Cardiac fibroblast (primary cell): ENCODE data around the gene MORC1.

Experiments used
- DNase-seq, 2 donors: peaks; one replicate each; pipeline versions ENCODE4 v3.0.0 to v3.0.0-alpha.2; 2010; ENCODE audit warnings: low read depth in 2 of 2
- H3K4me3 ChIP-seq, 2 donors: replicated peaks in 1 of 2; 1 replicate in 1 of 2; 2 replicates in 1 of 2; pipeline ENCODE4 v1.5.1; 2011; ENCODE audit warnings: low read depth in 2 of 2, low read length in 2 of 2, mild to moderate bottlenecking in 2 of 2, moderate library complexity in 1 of 2
- TF ChIP-seq, protein P1 (sequence below): IDR thresholded peaks from one replicate; pipeline ENCODE4 v1.5.1; 2011; ENCODE audit warnings: low read depth, mild to moderate bottlenecking, low read length, inconsistent platforms

MORC1 gene

DNA sequence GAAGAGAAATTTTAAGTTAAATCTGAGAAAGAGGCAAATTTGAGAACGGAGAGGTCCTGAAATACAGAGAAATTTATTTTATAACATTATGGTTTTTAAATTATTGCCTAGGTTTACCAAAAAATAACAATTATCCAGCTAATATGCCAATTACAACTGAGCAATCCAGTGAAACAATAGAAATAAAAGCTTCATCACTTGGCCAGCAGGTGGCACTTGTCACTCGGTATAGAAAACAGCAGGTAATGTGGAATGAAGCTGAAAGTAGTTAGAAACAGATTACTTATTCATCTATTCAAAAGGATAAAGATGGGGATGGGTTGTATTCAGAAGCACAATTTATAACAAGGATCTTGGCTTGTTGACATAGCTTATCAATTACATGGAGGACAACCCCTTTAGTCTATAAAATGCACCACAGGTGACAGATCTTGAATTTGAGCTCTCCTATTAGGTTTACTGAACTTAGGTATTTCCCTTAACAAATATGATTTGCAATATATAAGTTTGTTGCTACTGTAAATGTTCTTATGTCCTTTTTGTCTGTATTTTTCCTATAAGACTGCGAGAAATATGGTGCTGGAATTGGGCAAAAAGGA, 94.2 kb downstream of the MORC1 start:
- no peak overlapping the region for H3K4me3 ChIP-seq
- TF ChIP-seq, protein P1, sequence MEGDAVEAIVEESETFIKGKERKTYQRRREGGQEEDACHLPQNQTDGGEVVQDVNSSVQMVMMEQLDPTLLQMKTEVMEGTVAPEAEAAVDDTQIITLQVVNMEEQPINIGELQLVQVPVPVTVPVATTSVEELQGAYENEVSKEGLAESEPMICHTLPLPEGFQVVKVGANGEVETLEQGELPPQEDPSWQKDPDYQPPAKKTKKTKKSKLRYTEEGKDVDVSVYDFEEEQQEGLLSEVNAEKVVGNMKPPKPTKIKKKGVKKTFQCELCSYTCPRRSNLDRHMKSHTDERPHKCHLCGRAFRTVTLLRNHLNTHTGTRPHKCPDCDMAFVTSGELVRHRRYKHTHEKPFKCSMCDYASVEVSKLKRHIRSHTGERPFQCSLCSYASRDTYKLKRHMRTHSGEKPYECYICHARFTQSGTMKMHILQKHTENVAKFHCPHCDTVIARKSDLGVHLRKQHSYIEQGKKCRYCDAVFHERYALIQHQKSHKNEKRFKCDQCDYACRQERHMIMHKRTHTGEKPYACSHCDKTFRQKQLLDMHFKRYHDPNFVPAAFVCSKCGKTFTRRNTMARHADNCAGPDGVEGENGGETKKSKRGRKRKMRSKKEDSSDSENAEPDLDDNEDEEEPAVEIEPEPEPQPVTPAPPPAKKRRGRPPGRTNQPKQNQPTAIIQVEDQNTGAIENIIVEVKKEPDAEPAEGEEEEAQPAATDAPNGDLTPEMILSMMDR: peak; percentile 66

DNA sequence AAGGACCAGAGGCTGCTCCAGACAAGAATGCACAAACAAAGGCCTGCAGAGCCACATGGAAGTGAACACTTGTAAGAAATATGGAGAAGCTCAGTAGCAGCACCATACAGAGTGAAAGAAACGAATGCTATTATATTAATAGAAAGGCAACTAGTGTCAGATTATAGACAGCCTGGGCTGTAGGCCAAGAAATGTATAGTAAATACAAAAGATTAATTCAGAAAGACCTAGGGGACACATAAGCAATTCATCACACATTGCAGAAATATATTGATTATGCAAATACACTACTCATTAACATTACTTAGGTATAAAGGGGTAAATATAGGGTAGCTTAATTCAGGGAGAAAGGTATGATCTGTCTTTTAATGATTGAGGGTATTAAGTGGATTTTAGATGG, 94.8 kb downstream of the MORC1 start:
- no peak overlapping the region for H3K4me3 ChIP-seq
- DNase-seq: no peak
- TF ChIP-seq, protein P1: no peak

More for the DNA sequence above, 94.2 kb downstream of the MORC1 start:
- peak; percentile 61 to 64 for DNase-seq

DNA sequence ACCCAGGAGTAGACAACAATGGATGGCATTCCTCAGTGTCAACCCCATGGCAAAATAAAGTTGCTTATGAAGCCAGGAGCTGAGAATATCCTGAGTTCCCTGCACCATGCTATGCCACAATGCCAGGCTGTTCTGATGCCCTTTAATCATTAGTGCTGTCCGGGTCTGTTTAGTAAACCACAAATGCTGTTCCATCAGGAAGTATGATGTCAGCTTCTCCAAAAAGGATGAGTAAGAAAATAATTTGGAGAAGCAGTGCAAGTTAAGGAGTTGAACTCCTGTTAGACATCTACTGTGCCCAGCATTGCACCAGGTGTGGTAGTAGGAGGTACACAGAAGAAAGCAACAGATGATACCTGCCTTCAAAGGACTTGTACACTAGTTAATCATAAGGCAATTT, 96.4 kb downstream of the MORC1 start:
- TF ChIP-seq, protein P1: no peak
- H3K4me3 ChIP-seq: no peak overlapping the region
- DNase-seq: no peak

DNA sequence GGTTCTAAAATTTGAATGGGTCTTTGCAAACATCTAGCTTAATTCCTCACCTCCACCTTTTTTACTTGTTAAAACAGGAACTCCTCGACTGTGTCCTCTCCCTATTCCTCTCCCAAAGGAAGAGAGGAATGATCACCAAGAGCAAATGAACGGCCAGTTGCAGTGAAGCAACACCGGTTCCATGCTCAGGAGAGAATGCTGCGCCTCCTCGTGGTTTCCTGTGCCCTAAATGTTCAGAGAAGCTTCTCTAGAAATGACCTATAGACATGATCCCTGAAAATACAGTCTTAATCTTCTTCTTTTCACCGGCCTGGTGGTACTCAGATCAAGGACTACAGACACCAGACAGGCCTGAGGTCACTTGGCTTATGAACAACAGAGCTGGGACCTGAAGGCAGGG, 99.1 kb downstream of the MORC1 start:
- TF ChIP-seq, protein P1: no peak

DNA sequence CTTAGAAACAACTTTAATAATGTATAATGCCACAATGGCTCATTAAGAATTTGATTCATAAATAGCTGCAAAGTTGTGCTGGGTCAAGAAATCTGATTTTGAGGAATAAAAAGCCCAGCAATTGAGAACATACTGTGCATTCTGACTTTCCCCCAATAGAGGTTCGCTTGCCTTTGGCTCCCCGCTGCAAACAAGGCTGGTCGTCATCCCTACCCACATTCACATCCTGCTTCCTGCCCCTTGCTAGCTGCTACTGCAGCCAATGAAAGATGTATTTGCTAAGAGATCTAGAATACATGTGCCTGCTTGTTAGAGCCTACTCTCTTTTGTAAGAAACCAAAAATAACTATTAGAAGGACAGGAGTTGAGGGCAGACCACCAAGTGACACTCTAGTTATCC, 112.5 kb downstream of the MORC1 start:
- H3K4me3 ChIP-seq: no peak overlapping the region
- no peak for DNase-seq
- TF ChIP-seq, protein P1: no peak

More for the DNA sequence above, 99.1 kb downstream of the MORC1 start:
- H3K4me3 ChIP-seq: no peak overlapping the region
- DNase-seq: peak in 1 of 2 donors; percentile 2

DNA sequence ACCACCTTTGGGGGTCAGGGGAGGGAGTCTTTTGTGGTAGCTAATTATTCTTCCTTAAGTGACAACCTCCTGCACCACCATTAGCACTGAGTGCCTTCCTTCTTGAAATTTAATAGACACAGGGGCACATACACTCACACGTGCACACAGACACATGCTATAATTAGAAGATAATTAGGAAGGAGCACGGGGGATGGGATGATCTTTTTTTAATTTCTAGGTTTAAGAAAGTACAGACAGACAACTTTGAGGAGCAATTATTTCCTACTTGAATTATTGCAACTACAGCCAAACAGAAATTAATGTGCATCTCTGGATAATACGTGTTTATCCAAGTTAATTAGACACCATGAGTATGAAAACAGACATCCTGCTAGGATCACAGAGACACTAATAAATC, 119.5 kb downstream of the MORC1 start:
- DNase-seq: no peak
- TF ChIP-seq, protein P1: no peak
- no peak overlapping the region for H3K4me3 ChIP-seq

DNA sequence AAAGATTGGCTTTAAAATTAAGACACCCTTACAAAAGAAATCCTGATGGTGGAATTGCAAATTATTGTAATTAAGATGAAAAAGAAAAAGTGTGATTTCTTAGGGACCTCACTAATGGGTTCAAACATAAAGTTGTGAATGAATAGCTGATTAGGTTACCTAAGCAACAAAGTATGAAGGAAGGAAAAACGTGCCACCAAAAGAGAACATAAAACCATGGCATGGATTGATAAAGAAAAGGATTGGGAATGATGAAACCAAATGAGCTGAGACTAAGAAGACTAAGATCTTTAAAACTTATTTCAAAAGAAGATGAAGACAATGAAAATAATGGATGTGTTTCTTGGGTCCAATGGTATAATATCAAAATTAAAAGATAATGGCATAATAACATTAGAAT, 132.1 kb downstream of the MORC1 start:
- no peak overlapping the region for H3K4me3 ChIP-seq
- DNase-seq: no peak
- TF ChIP-seq, protein P1: no peak
